Head of caudate nucleus (tissue), 42 donors: ENCODE data around the gene C1QTNF6.
A peak's percentile ranks its signal among the peaks of the same experiment; 100 is the strongest.
"Not testable (repeated sequence)": the region's sequence is repeated elsewhere in the genome, so short reads cannot be mapped to it uniquely, and the experiment has no call there.

Experiments
- DNase-seq, 42 donors: peaks; one replicate each; pipeline versions ENCODE4 v3.0.0 to v3.0.0-alpha.2; 2020 to 2021; ENCODE audit warnings: mixed read lengths in 7 of 42
- intact Hi-C: fragments of 100-400 bp; cut with DNase I; formaldehyde crosslinking; loops from one replicate; pipeline ENCODE4 v1.15.0; 2022

Gene C1QTNF6

GRCh38 chr22:37210041-37210803 lies 22.2 kb upstream of the C1QTNF6 start:
- DNase-seq, result peak in 15 of 42 donors; percentile 24 to 81 (median 51)
- intact Hi-C loops, result no loop called here

GRCh38 chr22:37209140-37209845 lies 21.2 kb upstream of the C1QTNF6 start:
- intact Hi-C loops, result no loop called here
- DNase-seq, result peak in 2 of 42 donors; percentile 8 to 10

DNA sequence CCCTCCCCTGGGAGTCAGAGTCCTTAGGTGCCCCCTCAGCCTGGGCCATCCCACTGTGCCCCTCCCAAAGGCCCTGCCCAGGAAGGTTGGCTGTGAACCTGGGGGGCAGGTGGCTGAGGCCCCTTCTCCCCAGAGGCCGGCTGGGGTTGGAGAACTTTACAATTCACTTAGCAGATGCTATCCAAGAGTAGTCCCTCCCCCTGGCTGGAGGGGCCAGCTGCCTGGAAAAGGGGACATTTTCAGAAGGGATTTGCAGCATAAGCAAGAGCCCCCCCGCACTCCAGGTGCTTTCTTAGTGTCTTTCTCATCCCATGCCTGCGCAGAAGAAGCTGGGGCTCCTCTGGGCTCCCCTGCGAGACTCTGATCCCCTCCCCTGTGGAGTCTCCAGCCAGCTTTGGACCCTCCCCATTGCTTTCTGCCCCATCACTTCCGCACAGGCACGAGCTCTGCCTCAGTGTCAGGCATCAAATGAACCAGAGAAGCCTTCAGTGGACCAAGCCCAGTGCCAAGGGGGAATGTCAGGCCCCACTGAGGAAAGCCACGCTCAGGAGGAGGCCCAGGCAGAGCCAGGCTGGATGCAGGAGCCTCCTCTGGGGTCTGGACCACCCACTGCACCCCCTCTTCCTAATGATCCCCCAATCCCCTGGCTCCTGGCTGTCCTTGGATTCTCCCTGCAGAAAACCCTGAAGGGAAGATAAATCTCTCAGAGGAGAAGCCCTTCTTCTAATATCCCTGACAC lies 20.5 kb upstream of the C1QTNF6 start:
- intact Hi-C loops, result no loop called here
- peak in 2 of 42 donors; percentile 5 to 22 for DNase-seq

DNA sequence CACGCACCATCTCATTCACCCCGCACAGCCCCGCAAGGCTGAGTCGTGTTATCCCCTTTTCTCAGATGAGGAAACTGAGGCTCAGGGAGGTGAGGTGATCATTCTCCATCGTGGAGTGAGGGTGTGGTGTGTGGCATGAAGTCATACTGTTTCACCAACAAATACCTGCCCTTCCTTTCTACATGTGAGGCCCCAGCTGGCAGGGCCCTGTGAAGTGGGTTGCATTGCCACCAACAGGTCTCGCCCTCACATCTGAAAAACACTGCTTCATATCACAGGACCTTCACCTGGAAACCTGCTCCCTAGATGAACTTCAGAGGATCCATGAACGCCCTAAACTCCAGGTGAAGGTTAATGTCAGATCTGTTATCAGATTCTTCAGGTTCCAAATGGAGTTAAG lies 19.9 kb upstream of the C1QTNF6 start:
- peak in 2 of 42 donors; percentile 1 to 10 for DNase-seq
- intact Hi-C loops, result no loop called here

GRCh38 chr22:37206841-37207821 lies 19.1 kb upstream of the C1QTNF6 start:
- peak in 3 of 42 donors; percentile 10 to 13 (median 12) for DNase-seq
- intact Hi-C loops, result no loop called here

- intact Hi-C loops, result no loop called here
- DNase-seq, result peak in 2 of 42 donors; percentile 3 to 12
Observed at GRCh38 chr22:37206118-37206840, 18.2 kb upstream of the C1QTNF6 start.

- DNase-seq, result peak in 1 of 42 donors; percentile 1
- intact Hi-C loops, result no loop called here
Observed at GRCh38 chr22:37205046-37205445, 17.0 kb upstream of the C1QTNF6 start.

DNA sequence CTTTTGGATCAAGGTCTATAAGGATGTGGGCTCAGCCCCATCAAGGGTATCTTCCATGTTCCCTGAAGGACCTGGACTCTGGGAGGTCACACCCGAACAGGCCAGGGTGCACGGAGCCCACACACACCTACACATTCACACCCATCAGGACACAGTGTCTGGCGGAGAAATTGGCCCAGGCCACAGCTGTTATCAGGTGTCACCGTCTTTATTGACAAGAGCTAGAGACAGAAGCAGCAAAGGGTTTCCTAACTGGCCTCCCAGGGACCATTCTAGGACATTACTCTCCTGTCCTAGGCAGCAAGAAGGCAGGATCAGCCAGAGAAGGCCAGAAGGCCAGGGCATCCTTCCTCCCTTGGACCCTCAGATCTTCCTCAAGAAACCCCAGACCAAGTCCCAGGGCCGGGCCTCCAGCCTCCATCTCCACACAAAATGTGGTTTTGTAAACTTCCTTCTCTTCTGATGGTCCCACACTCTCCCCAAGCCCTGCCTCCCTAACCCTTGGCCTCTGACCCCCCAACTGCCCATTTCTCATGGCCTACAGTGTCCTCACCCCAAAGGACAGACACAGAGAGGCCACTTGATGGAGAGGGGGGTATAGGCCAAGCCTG lies 16.1 kb upstream of the C1QTNF6 start:
- intact Hi-C loops, result no loop called here
- DNase-seq, result peak in 1 of 42 donors; percentile 9

DNA sequence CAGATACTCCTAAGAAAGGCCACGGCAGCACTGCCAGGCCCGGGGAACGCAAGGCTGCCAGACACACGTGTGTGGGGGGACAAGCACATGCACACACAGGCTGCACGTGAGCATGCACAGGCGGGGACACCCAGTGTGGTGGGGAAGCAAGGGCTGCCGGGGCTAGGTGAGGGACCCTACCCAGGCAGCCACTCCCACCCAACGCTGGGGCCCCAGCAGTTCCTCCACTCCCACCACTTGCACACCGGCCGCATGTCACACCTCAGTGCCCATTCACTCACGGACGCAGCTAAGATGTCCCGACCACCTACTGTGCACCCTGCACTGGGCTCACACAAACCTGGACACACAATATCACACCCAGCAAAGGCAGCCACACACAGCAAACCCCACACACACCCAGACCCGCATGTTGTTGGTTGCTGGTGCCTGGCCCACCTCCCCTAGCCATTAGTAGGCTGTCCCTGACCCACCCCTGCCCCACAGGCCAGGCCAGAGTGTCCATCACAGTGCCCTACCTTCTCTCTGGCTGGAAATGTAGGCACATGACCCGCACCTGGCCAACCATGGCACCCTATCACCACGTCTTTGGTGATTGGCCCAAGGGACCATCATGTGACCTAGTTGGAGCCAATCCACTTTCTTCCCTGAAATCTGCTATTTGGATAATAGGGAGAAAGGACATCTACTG lies 15.5 kb upstream of the C1QTNF6 start:
- peak in 1 of 42 donors; percentile 12 for DNase-seq
- intact Hi-C loops, result no loop called here

DNA sequence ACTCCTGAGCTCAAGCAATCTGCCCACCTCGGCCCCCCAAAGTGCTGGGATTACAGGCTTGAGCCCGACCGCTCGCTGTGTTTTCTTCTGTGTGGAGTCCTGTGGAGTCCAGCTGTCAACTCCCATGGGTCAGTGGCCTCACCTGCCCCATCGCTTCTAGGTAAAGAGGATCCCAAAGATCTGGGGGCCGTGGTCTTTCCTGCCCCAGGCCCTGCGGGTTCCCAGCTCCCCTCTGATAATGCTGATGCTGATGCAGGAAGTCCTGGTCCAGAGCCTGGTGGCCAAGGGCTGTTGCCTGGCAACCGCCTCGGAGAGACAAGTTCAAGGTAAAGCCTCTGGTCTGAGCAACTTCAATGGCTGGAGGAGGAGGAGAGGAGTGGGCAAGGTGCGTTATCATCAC lies 14.7 kb upstream of the C1QTNF6 start:
- peak in 1 of 42 donors; percentile 17 for DNase-seq
- intact Hi-C loops, result no loop called here

DNA sequence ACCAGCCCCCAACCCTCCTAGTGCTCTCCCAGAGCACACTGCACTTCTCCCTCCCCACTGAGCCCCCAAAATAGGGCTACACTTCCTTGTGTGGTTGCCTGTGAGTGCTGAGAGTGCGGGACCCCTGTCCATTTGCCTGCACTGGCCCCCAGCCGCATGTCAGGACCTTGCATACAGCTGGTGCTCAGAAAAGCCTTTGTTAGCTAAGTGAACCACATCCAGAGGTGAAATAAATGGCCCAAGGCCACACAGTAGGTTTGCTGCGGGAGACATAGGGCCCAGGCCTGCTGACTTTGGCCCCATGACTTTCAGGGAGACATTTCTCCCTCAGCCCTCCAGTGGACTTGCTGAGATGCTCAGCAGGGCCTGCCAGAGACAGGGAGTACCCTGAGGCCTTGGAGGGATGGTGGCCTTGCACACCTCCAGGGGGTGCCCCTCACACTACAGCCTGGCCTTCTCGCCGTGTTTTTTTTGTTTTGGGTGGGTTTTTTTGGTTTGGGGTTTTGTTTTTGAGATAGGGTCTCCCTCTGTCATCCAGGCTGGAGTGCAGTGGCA lies 14.0 kb upstream of the C1QTNF6 start:
- DNase-seq, result peak in 2 of 42 donors; percentile 6 to 9
- intact Hi-C loops, result no loop called here

- peak in 1 of 42 donors; percentile 12 for DNase-seq
- intact Hi-C loops, result not testable (repeated sequence)
Observed at GRCh38 chr22:37201443-37201820, 13.4 kb upstream of the C1QTNF6 start.

DNA sequence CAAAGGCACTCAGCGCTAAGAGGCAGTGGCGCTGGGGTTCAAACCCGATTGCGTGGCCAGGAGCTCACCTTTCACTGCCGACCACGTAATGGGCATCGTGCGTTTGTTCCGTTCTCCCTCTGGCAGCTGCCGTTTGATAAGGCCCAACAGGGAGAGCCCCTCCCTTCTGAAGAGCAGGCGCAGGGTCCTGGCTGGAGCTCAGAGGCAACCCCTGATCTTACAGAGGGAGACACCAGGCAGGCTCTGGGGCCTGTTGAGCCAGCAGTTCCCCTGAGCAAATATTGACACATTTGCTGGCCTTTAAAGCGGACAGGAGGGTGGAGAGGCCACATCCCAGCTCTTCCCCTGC lies 11.7 kb upstream of the C1QTNF6 start:
- no peak for DNase-seq
- intact Hi-C loops, result loop anchor here (2.0 to 10.0 kb wide), 2 partner anchors 33 to 425 kb away; partner anchors contain the start of gene IFT27

GRCh38 chr22:37199103-37199759 lies 11.2 kb upstream of the C1QTNF6 start:
- DNase-seq, result peak; percentile 91 to 99 (median 97)
- intact Hi-C loops, result loop anchor here (2.0 to 10.0 kb wide), 2 partner anchors 32 to 424 kb away; partner anchors contain the start of gene IFT27

DNA sequence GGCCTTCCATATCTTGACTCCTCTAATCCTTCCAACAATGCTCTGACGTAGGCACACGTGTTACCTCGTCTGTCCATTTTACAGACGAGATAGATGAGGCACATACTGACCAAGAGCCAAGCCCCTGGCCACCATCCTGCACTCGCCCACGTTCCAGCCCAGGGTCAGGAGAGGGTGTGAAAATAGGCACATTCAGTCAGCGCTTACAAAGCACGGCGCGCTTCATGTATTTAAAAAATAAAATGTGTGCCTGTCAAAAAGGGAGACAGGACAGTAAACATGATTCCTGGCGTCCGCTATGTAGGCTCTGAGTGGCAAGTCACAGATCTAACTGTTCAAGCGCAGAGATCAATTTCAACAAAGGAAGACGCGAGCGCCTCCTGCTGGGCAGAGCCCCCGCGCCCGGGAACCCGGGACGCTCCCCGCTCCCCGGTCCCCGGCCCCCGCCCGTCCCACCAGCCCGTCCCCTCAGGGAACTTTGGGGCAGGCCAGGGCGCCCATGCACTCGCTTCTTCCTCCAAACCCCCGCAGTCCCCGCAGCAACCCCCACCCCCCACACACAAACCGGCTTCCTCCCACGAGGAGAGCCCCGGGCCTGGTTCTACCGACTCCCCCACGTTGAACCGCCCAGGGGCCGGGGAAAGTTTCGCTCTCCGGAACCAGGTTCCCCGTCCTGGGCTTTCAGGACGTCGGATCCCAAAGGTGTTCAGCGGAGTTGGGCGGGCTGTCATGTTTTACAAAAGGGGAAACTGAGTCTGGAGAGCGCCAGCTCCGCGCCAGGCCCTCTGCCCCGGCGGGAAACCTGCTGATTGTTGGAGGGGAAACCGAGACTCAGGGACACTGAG lies 10.4 kb upstream of the C1QTNF6 start:
- DNase-seq, result peak; percentile 73 to 95 (median 89)
- intact Hi-C loops, result loop anchor here (2.0 to 10.0 kb wide), 2 partner anchors 32 to 424 kb away; partner anchors contain the start of gene IFT27
